ENCODE measurements around the gene SFPQ. TPM values are rescaled to one million over a fixed set of nuclear protein-coding genes. Genes with fewer than 3 reads are reported as not detected.

SFPQ gene
- total RNA-seq, 1 donor from 2014 or later, result 241 TPM

DNA sequence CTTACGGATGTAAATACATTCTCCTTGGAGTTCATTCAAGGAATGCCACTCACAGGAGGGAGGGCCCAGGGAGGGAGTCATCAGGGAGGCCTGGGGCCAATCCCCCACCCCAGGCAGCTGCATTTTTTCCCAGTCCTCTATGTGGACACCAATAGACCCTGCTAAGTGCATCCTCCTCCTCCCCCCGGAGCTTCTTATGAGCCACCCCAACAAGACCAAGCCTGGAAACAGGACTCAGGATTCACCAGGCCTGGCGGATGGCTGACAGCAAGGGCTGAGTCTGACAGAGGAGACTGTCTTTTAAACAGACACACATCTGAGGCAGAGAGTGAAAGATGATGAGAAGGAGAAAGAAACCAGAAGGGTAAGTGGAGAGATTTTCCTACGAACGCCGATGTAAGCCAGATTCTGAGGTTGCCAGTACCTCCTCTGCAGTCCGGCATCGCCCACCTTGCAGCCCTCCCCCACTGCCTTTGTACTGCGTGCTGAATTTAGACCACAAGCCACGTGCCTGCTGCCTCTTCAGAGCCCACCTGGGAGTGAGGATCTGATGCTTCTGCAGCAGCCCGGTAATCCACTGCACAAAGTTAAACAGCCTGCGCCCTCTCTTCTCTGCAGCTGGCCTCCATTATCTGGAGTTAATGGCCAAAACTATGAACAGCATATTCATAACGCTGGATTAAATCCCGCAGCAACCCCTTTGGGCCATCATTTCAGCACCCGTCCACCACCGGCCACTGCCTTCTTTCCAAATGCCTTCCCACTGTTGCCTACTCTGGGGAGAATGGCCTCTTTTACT lies 17.6 kb upstream of the SFPQ start:
- no peaks in the 10 kb centered on the region for H3K36me3 Mint-ChIP-seq (ENCODE audit: unreplicated experiment)
- H3K9me3 Mint-ChIP-seq (ENCODE audit: unreplicated experiment), result no peaks in the 10 kb centered on the region
- no peaks in the 10 kb centered on the region for H3K4me1 Mint-ChIP-seq (ENCODE audit: unreplicated experiment)
- no peak overlapping the region for H3K27ac Mint-ChIP-seq (ENCODE audit: unreplicated experiment)
- DNase-seq (ENCODE audit: extremely low spot score, unreplicated experiment), result no peak
- H3K27me3 Mint-ChIP-seq (ENCODE audit: unreplicated experiment), result no peaks in the 10 kb centered on the region
- H3K4me3 Mint-ChIP-seq (ENCODE audit: unreplicated experiment), result no peak overlapping the region
- TF ChIP-seq, protein P1, sequence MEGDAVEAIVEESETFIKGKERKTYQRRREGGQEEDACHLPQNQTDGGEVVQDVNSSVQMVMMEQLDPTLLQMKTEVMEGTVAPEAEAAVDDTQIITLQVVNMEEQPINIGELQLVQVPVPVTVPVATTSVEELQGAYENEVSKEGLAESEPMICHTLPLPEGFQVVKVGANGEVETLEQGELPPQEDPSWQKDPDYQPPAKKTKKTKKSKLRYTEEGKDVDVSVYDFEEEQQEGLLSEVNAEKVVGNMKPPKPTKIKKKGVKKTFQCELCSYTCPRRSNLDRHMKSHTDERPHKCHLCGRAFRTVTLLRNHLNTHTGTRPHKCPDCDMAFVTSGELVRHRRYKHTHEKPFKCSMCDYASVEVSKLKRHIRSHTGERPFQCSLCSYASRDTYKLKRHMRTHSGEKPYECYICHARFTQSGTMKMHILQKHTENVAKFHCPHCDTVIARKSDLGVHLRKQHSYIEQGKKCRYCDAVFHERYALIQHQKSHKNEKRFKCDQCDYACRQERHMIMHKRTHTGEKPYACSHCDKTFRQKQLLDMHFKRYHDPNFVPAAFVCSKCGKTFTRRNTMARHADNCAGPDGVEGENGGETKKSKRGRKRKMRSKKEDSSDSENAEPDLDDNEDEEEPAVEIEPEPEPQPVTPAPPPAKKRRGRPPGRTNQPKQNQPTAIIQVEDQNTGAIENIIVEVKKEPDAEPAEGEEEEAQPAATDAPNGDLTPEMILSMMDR (IDR thresholded peaks at IDR 0.05), result no peak

DNA sequence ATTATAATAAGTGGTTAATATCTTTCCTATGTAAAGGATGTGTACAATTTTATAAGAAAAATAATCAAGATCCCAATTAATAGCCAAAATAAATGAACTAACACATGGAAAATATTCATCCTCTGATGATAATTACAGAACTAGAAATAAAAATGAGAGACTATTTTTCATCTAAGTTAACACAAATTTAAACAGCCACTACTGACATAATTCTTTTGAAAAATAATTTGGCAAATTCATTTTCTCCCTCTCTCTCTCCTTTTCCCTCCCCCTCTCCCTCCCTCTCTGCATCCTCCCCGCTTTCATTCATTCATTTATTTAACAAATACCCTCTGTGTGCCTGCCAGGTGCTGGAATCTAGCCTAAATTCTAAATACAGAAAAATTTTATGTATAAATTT lies 10.3 kb upstream of the SFPQ start:
- DNase-seq (ENCODE audit: extremely low spot score, unreplicated experiment), result no peak

DNA sequence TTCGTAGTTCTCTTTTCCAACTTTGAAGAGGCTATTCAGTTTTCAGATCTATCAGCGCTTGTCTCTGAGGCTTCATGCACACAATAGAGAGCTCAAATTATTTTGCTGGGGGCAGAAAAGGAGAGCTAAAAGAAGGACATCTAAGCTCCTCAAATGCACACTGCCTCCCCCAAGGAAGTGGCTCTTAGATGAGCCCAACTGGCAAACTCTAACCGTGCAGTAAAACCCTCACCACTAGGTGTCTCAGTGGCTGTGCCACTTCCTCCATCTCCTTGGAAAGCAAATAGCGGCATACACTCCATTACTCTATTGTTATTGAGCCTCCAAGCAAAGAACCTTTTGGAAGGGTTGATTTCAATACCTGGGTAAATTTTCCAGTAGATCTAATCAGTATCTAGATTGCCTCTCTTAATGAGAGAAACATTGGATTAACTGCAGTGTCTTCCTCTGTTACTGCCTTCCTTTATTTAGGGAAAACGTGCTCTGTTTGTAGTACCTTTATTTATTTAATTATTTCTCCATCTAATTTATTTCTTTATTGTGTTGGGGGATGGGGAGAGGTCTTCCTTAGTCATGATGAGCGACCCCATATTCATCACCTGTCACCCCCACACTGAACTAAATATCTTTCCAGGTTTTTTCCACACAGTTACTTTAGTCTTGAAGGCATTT lies 9.2 kb upstream of the SFPQ start:
- H3K36me3 Mint-ChIP-seq (ENCODE audit: unreplicated experiment), result no peaks in the 10 kb centered on the region
- H3K27ac Mint-ChIP-seq (ENCODE audit: unreplicated experiment), result no peak overlapping the region
- peak overlapping the region; percentile 19 for H3K4me3 Mint-ChIP-seq (ENCODE audit: unreplicated experiment)
- DNase-seq (ENCODE audit: extremely low spot score, unreplicated experiment), result peak; percentile 89
- H3K4me1 Mint-ChIP-seq (ENCODE audit: unreplicated experiment), result peaks cover 4% of the 10 kb centered on the region
- TF ChIP-seq, protein P1 (IDR thresholded peaks at IDR 0.05), result peak; percentile 97
- H3K27me3 Mint-ChIP-seq (ENCODE audit: unreplicated experiment), result no peaks in the 10 kb centered on the region
- H3K9me3 Mint-ChIP-seq (ENCODE audit: unreplicated experiment), result no peaks in the 10 kb centered on the region

More for the DNA sequence above, 10.3 kb upstream of the SFPQ start:
- Mint-ChIP-seq H3K36me3 (ENCODE audit: unreplicated experiment) (no peaks in the 10 kb centered on the region), H3K4me1 (ENCODE audit: unreplicated experiment) (peaks cover 4% of the 10 kb centered on the region), H3K27me3 (ENCODE audit: unreplicated experiment) (no peaks in the 10 kb centered on the region), H3K27ac (ENCODE audit: unreplicated experiment) (no peak overlapping the region), H3K4me3 (ENCODE audit: unreplicated experiment) (no peak overlapping the region), H3K9me3 (ENCODE audit: unreplicated experiment) (no peaks in the 10 kb centered on the region)
- TF ChIP-seq, protein P1 (IDR thresholded peaks at IDR 0.05), result no peak

DNA sequence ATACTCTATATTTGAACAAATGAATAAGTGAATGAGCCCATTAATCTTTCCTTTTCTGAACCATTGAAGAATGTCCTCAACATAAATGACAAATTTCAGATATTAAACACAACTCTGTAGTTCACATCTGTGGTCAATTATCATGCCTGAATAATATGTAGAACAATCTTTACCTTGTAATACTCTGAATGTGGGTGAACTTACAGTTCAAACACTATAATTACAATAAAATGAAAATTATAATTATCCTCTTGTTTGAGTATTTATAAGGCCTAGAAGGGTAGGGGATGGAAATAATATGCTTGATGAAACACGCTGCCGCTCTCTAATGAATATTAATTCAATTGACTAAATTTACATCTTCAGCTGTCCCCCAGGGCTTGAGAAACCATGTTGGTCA lies 8.7 kb upstream of the SFPQ start:
- H3K27me3 Mint-ChIP-seq (ENCODE audit: unreplicated experiment), result no peaks in the 10 kb centered on the region
- DNase-seq (ENCODE audit: extremely low spot score, unreplicated experiment), result no peak
- no peaks in the 10 kb centered on the region for H3K9me3 Mint-ChIP-seq (ENCODE audit: unreplicated experiment)
- H3K36me3 Mint-ChIP-seq (ENCODE audit: unreplicated experiment), result no peaks in the 10 kb centered on the region
- TF ChIP-seq, protein P1 (IDR thresholded peaks at IDR 0.05), result no peak
- H3K27ac Mint-ChIP-seq (ENCODE audit: unreplicated experiment), result no peak overlapping the region
- H3K4me1 Mint-ChIP-seq (ENCODE audit: unreplicated experiment), result peaks cover 4% of the 10 kb centered on the region
- H3K4me3 Mint-ChIP-seq (ENCODE audit: unreplicated experiment), result no peak overlapping the region
